ENCODE measurements around the gene ADAMTS6.

ADAMTS6 gene

DNA sequence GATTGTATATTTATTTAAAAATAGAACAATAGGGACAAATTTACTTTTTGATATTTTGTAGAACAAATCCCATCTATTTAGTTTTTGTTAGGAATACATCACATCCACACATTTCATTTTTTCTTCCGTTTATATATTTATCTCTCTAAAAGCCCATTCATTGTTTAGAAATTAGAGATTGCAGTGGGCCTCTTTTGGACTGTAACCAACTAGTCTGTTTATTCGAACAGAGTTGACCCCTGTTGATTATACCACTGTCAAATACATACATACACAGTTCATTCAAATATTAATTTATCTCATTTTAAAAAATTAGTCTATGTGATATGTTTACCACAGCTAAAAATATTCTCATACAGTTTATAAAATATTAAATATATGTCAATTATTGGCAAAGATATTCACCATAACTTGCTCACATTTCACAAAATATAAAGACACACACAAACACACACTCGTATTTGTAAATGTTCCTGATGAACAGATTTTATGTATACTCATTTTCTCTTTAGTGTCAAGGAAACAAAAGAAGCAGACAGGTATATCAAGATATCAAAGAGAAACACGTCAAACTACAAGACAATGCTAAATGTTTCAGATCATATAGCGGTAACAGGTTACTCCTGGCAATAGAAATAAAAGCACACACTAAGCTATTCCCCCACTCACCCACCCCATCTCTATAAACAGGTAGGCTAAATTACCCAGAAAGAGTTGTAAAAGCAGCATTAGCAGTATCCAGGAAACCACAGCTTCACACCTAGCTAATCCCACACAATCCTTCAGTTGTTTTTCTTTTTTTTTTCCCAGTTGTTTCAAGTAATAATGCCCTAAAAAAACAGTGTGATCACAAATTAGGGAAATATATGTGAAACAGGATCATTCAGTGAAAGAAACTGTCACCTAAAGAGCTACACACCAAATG is 283.9 kb downstream of the ADAMTS6 start:
- no peak overlapping the region for H2BK15ac ChIP-seq (ENCODE audit: low read length)
- no peak overlapping the region for H3K27ac ChIP-seq (replicated peaks; ENCODE audit: low read length)
- DNase-seq (ENCODE audit: low spot score): no peak
- no peak overlapping the region for H3K4me3 ChIP-seq (ENCODE audit: low read length in 2 of 2)
- no peak overlapping the region for H2BK12ac ChIP-seq (ENCODE audit: low read length)
- H4K8ac ChIP-seq (ENCODE audit: low read depth, low read length): no peak overlapping the region
- H2AFZ ChIP-seq (ENCODE audit: low read length): no peak overlapping the region
- H3K14ac ChIP-seq (ENCODE audit: low read length): no peak overlapping the region
- H3K18ac ChIP-seq (ENCODE audit: low read length): no peak overlapping the region
- no peak overlapping the region for H2BK120ac ChIP-seq (ENCODE audit: low read depth, low read length)
- H3K23ac ChIP-seq (ENCODE audit: low read depth, low read length, poor library complexity): no peak overlapping the region
- no peak overlapping the region for H3K4ac ChIP-seq (ENCODE audit: low read length)
- H3K4me2 ChIP-seq (ENCODE audit: insufficient read depth, low read length, poor library complexity, severe bottlenecking): no peak overlapping the region
- no peak overlapping the region for H3K9ac ChIP-seq (ENCODE audit: low read depth, low read length, poor library complexity)
- no peaks in the 10 kb centered on the region for H3K9me3 ChIP-seq (replicated peaks in 1 of 2; ENCODE audit: control insufficient read depth in 2 of 2, insufficient read depth in 1 of 2, low read depth in 1 of 2, low read length in 2 of 2)
- H2BK5ac ChIP-seq (ENCODE audit: low read length): no peak overlapping the region
- H3K4me1 ChIP-seq (ENCODE audit: control insufficient read depth in 2 of 2, insufficient read depth in 1 of 2, low read depth in 1 of 2, low read length in 2 of 2): no peaks in the 10 kb centered on the region
- H3K27me3 ChIP-seq (ENCODE audit: control insufficient read depth in 3 of 3, insufficient read depth in 3 of 3, low read depth in 1 of 3, low read length in 3 of 3): no peaks in the 10 kb centered on the region
- H2AK5ac ChIP-seq (ENCODE audit: low read depth, low read length): no peak overlapping the region
- H4K91ac ChIP-seq (ENCODE audit: low read depth, low read length, poor library complexity): no peak overlapping the region
- no peaks in the 10 kb centered on the region for H3K79me1 ChIP-seq (ENCODE audit: low read depth, low read length)
- 100% methylated on average over 1 of the region's 5 CpGs; no CpG with 5 or more reads in 1 of the 2 donors for WGBS, 2 donors (ENCODE audit: extremely low coverage in 2 of 2, insufficient read length in 2 of 2, insufficient replicate concordance in 1 of 2)
- H3K36me3 ChIP-seq (replicated peaks in 1 of 2; ENCODE audit: control insufficient read depth in 2 of 2, insufficient read depth in 2 of 2, low read length in 2 of 2): peaks cover 0 to 4% of the 10 kb centered on the region in 2 donors

- Histone ChIP-seq H2BK15ac (ENCODE audit: low read length) (no peak overlapping the region), H2AK5ac (ENCODE audit: low read depth, low read length) (no peak overlapping the region), H4K8ac (ENCODE audit: low read depth, low read length) (no peak overlapping the region), H3K27me3 (ENCODE audit: control insufficient read depth in 3 of 3, insufficient read depth in 3 of 3, low read depth in 1 of 3, low read length in 3 of 3) (no peaks in the 10 kb centered on the region), H2BK12ac (ENCODE audit: low read length) (no peak overlapping the region), H3K18ac (ENCODE audit: low read length) (no peak overlapping the region), H3K79me1 (ENCODE audit: low read depth, low read length) (no peaks in the 10 kb centered on the region), H3K4ac (ENCODE audit: low read length) (no peak overlapping the region), H3K4me3 (ENCODE audit: low read length in 2 of 2) (no peak overlapping the region), H3K36me3 (replicated peaks in 1 of 2; ENCODE audit: control insufficient read depth in 2 of 2, insufficient read depth in 2 of 2, low read length in 2 of 2) (peaks cover 0 to 4% of the 10 kb centered on the region in 2 donors), H3K4me2 (ENCODE audit: insufficient read depth, low read length, poor library complexity, severe bottlenecking) (no peak overlapping the region), H4K91ac (ENCODE audit: low read depth, low read length, poor library complexity) (no peak overlapping the region), H3K27ac (replicated peaks; ENCODE audit: low read length) (no peak overlapping the region), H3K9me3 (replicated peaks in 1 of 2; ENCODE audit: control insufficient read depth in 2 of 2, insufficient read depth in 1 of 2, low read depth in 1 of 2, low read length in 2 of 2) (no peaks in the 10 kb centered on the region), H2BK5ac (ENCODE audit: low read length) (no peak overlapping the region), H3K14ac (ENCODE audit: low read length) (no peak overlapping the region), H3K9ac (ENCODE audit: low read depth, low read length, poor library complexity) (no peak overlapping the region), H2AFZ (ENCODE audit: low read length) (no peak overlapping the region), H3K23ac (ENCODE audit: low read depth, low read length, poor library complexity) (no peak overlapping the region), H2BK120ac (ENCODE audit: low read depth, low read length) (no peak overlapping the region), H3K4me1 (ENCODE audit: control insufficient read depth in 2 of 2, insufficient read depth in 1 of 2, low read depth in 1 of 2, low read length in 2 of 2) (no peaks in the 10 kb centered on the region)
- no peak for DNase-seq (ENCODE audit: low spot score)
- no CpG with 5 or more reads among the region's 2 CpGs for WGBS, 2 donors (ENCODE audit: extremely low coverage in 2 of 2, insufficient read length in 2 of 2, insufficient replicate concordance in 1 of 2)
Observed at GRCh38 chr5:65194871-65195270, 286.8 kb downstream of the ADAMTS6 start.

GRCh38 chr5:65192331-65192730 is 289.4 kb downstream of the ADAMTS6 start:
- no peaks in the 10 kb centered on the region for H3K79me1 ChIP-seq (ENCODE audit: low read depth, low read length)
- no peak overlapping the region for H3K27ac ChIP-seq (replicated peaks; ENCODE audit: low read length)
- H3K4ac ChIP-seq (ENCODE audit: low read length): no peak overlapping the region
- H3K27me3 ChIP-seq (ENCODE audit: control insufficient read depth in 3 of 3, insufficient read depth in 3 of 3, low read depth in 1 of 3, low read length in 3 of 3): no peaks in the 10 kb centered on the region
- no peak overlapping the region for H4K91ac ChIP-seq (ENCODE audit: low read depth, low read length, poor library complexity)
- no peak overlapping the region for H3K14ac ChIP-seq (ENCODE audit: low read length)
- no peak overlapping the region for H2BK120ac ChIP-seq (ENCODE audit: low read depth, low read length)
- DNase-seq (ENCODE audit: low spot score): no peak
- no peak overlapping the region for H3K4me2 ChIP-seq (ENCODE audit: insufficient read depth, low read length, poor library complexity, severe bottlenecking)
- no peak overlapping the region for H2BK15ac ChIP-seq (ENCODE audit: low read length)
- no peak overlapping the region for H3K18ac ChIP-seq (ENCODE audit: low read length)
- WGBS, 2 donors (ENCODE audit: extremely low coverage in 2 of 2, insufficient read length in 2 of 2, insufficient replicate concordance in 1 of 2): no CpG with 5 or more reads among the region's 1 CpG
- no peak overlapping the region for H3K23ac ChIP-seq (ENCODE audit: low read depth, low read length, poor library complexity)
- no peak overlapping the region for H4K8ac ChIP-seq (ENCODE audit: low read depth, low read length)
- no peaks in the 10 kb centered on the region for H3K4me1 ChIP-seq (ENCODE audit: control insufficient read depth in 2 of 2, insufficient read depth in 1 of 2, low read depth in 1 of 2, low read length in 2 of 2)
- H2BK12ac ChIP-seq (ENCODE audit: low read length): no peak overlapping the region
- no peak overlapping the region for H2AFZ ChIP-seq (ENCODE audit: low read length)
- no peaks in the 10 kb centered on the region for H3K9me3 ChIP-seq (replicated peaks in 1 of 2; ENCODE audit: control insufficient read depth in 2 of 2, insufficient read depth in 1 of 2, low read depth in 1 of 2, low read length in 2 of 2)
- peaks cover 0 to 4% of the 10 kb centered on the region in 2 donors for H3K36me3 ChIP-seq (replicated peaks in 1 of 2; ENCODE audit: control insufficient read depth in 2 of 2, insufficient read depth in 2 of 2, low read length in 2 of 2)
- no peak overlapping the region for H3K4me3 ChIP-seq (ENCODE audit: low read length in 2 of 2)
- no peak overlapping the region for H2BK5ac ChIP-seq (ENCODE audit: low read length)
- no peak overlapping the region for H3K9ac ChIP-seq (ENCODE audit: low read depth, low read length, poor library complexity)
- no peak overlapping the region for H2AK5ac ChIP-seq (ENCODE audit: low read depth, low read length)

- H3K27ac ChIP-seq (replicated peaks; ENCODE audit: low read length): no peak overlapping the region
- peaks cover 0 to 2% of the 10 kb centered on the region in 2 donors for H3K36me3 ChIP-seq (replicated peaks in 1 of 2; ENCODE audit: control insufficient read depth in 2 of 2, insufficient read depth in 2 of 2, low read length in 2 of 2)
- H3K23ac ChIP-seq (ENCODE audit: low read depth, low read length, poor library complexity): no peak overlapping the region
- H3K18ac ChIP-seq (ENCODE audit: low read length): no peak overlapping the region
- no peak for DNase-seq (ENCODE audit: low spot score)
- no peak overlapping the region for H3K4me2 ChIP-seq (ENCODE audit: insufficient read depth, low read length, poor library complexity, severe bottlenecking)
- H3K14ac ChIP-seq (ENCODE audit: low read length): no peak overlapping the region
- no peak overlapping the region for H3K4ac ChIP-seq (ENCODE audit: low read length)
- H3K4me3 ChIP-seq (ENCODE audit: low read length in 2 of 2): no peak overlapping the region
- no peak overlapping the region for H2AFZ ChIP-seq (ENCODE audit: low read length)
- no peak overlapping the region for H2BK12ac ChIP-seq (ENCODE audit: low read length)
- no peak overlapping the region for H2BK5ac ChIP-seq (ENCODE audit: low read length)
- no peak overlapping the region for H2BK120ac ChIP-seq (ENCODE audit: low read depth, low read length)
- H3K9me3 ChIP-seq (replicated peaks in 1 of 2; ENCODE audit: control insufficient read depth in 2 of 2, insufficient read depth in 1 of 2, low read depth in 1 of 2, low read length in 2 of 2): no peaks in the 10 kb centered on the region
- H2BK15ac ChIP-seq (ENCODE audit: low read length): no peak overlapping the region
- H2AK5ac ChIP-seq (ENCODE audit: low read depth, low read length): no peak overlapping the region
- H4K8ac ChIP-seq (ENCODE audit: low read depth, low read length): no peak overlapping the region
- H3K4me1 ChIP-seq (ENCODE audit: control insufficient read depth in 2 of 2, insufficient read depth in 1 of 2, low read depth in 1 of 2, low read length in 2 of 2): no peaks in the 10 kb centered on the region
- no peak overlapping the region for H4K91ac ChIP-seq (ENCODE audit: low read depth, low read length, poor library complexity)
- H3K9ac ChIP-seq (ENCODE audit: low read depth, low read length, poor library complexity): no peak overlapping the region
- H3K79me1 ChIP-seq (ENCODE audit: low read depth, low read length): no peaks in the 10 kb centered on the region
- H3K27me3 ChIP-seq (ENCODE audit: control insufficient read depth in 3 of 3, insufficient read depth in 3 of 3, low read depth in 1 of 3, low read length in 3 of 3): no peaks in the 10 kb centered on the region
Observed at GRCh38 chr5:65191554-65192135, 290.1 kb downstream of the ADAMTS6 start.
